Psoas muscle (tissue), 8 donors: Measurements from ENCODE around the gene IPPK. TPM values are rescaled to one million over a fixed set of nuclear protein-coding genes. Genes with fewer than 3 reads are reported as not detected.

Experiments
- ATAC-seq, 4 donors: fragments of 200-7000 bp; cut with Tn5 transposase; one replicate each; pipeline ENCODE4 v1.9.1; 2020; ENCODE audit warnings: moderate library complexity in 3 of 4, mild to moderate bottlenecking in 2 of 4
- DNase-seq, 2 donors: peaks; one replicate each; pipeline ENCODE4 v3.0.0-alpha.2; 2020
- H3K27ac ChIP-seq: fragments of 200-600 bp; one replicate; pipeline ENCODE4 v1.8.0; 2022
- H3K27me3 ChIP-seq, 3 donors: fragments of 200-600 bp in 1 of 3; one replicate each; pipeline versions ENCODE4 v1.6.1 to v1.8.0; 2013 to 2022; ENCODE audit warnings: low read length in 2 of 3, mild to moderate bottlenecking in 2 of 3, moderate library complexity in 1 of 3; ENCODE audit not compliant: insufficient read depth in 3 of 3
- H3K36me3 ChIP-seq, 2 donors: fragments of 200-600 bp in 1 of 2; one replicate each; pipeline versions ENCODE4 v1.6.1 to v1.8.0; 2013 to 2022; ENCODE audit warnings: low read depth in 1 of 2, mild to moderate bottlenecking in 1 of 2, moderate library complexity in 1 of 2; ENCODE audit not compliant: insufficient read depth in 1 of 2
- H3K4me1 ChIP-seq: fragments of 200-600 bp; one replicate; pipeline ENCODE4 v1.8.0; 2022
- H3K4me3 ChIP-seq: fragments of 200-600 bp; one replicate; pipeline ENCODE4 v1.8.0; 2022; ENCODE audit warnings: mild to moderate bottlenecking
- H3K9me3 ChIP-seq: fragments of 200-600 bp; one replicate; pipeline ENCODE4 v1.8.0; 2022
- WGBS, 3 donors: extraction: QIAGEN DNeasy Blood & Tissue Kit; methylation state at CpG; one replicate each; pipeline versions ENCODE4 v1.1.6 to v1.1.7; 2013; 5-methylcytosine and 5-hydroxymethylcytosine counted together
- intact Hi-C, 2 donors: fragments of 100-400 bp; cut with DNase I; formaldehyde crosslinking; loops; one replicate each; pipeline versions ENCODE4 v1.11.0 to v1.14.2; 2022
- polyA plus RNA-seq, 3 donors: library from polyadenylated mRNA; stranded (reverse); fragments of 200-250 nt; gene quantifications; one replicate each; pipeline ENCODE4 v1.2.3, GENCODE V29; 2013
- total RNA-seq, 4 donors: library from RNA; stranded (reverse); fragmentation: NEBNext Ultra II Directional in 2 of 4; extraction: Animal tissue kit (Norgen Biotek cat#: 25700) in 2 of 4; gene quantifications; one replicate each; pipeline versions ENCODE4 v1.2.1 to v1.2.4, GENCODE V29; 2021 to 2023
- TF ChIP-seq, protein P1 (sequence below): fragments of 200-600 bp; IDR thresholded peaks from one replicate; pipeline ENCODE4 v1.8.0; 2022; ENCODE audit warnings: antibody characterized with exemption
- donor health status: healthy with polysubstance abuse.
- donor health status: DM: no; HTN: no; CAD: no; lungs with moderate emphysema.
- donor health status: Bipolar disorder and iron deficiency.
- donor health status: healthy.
- donor health status: DM: yes; HTN: yes; CAD: no.
- donor health status: DM: no; HTN: no; CAD: no.
- donor health status: DM: no; HTN: no; CAD: no.
- donor health status: DM: yes; HTN: yes; CAD: no.

IPPK gene
- total and polyA plus RNA-seq, 7 donors: 3.9 to 10.5 (median 8.5) TPM

DNA sequence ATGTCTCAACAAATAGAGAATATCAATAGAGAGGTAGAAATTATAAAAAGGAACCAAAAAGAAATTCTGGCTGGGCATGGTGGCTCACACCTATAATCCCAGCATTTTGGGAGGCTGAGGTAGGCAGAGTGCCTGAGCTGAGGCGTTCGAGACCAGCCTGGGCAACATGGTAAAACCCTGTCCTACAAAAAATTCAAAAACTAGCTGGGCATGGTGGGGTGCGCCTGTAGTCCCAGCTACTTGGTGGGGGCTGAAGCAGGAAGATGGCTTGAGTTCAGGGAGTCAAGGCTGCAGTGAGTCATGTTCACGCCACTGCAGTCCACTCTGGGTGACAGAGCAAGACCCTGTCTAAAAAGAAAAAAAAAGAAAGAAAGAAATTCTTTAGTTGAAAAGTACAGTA lies 24.9 kb downstream of the IPPK start:
- H3K4me1 ChIP-seq: no peaks in the 10 kb centered on the region
- H3K27ac ChIP-seq: no peak overlapping the region
- WGBS, 3 donors: 98 to 99% (median 98%) methylated on average over 4 of the region's 4 CpGs
- H3K9me3 ChIP-seq: no peaks in the 10 kb centered on the region
- H3K36me3 ChIP-seq: peaks cover 2 to 99% of the 10 kb centered on the region in 2 donors
- no peaks in the 10 kb centered on the region for H3K27me3 ChIP-seq
- intact Hi-C loops: no loop called here
- DNase-seq: no peak
- no peak overlapping the region for H3K4me3 ChIP-seq
- no peak for ATAC-seq
- TF ChIP-seq, protein P1, sequence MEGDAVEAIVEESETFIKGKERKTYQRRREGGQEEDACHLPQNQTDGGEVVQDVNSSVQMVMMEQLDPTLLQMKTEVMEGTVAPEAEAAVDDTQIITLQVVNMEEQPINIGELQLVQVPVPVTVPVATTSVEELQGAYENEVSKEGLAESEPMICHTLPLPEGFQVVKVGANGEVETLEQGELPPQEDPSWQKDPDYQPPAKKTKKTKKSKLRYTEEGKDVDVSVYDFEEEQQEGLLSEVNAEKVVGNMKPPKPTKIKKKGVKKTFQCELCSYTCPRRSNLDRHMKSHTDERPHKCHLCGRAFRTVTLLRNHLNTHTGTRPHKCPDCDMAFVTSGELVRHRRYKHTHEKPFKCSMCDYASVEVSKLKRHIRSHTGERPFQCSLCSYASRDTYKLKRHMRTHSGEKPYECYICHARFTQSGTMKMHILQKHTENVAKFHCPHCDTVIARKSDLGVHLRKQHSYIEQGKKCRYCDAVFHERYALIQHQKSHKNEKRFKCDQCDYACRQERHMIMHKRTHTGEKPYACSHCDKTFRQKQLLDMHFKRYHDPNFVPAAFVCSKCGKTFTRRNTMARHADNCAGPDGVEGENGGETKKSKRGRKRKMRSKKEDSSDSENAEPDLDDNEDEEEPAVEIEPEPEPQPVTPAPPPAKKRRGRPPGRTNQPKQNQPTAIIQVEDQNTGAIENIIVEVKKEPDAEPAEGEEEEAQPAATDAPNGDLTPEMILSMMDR: no peak

DNA sequence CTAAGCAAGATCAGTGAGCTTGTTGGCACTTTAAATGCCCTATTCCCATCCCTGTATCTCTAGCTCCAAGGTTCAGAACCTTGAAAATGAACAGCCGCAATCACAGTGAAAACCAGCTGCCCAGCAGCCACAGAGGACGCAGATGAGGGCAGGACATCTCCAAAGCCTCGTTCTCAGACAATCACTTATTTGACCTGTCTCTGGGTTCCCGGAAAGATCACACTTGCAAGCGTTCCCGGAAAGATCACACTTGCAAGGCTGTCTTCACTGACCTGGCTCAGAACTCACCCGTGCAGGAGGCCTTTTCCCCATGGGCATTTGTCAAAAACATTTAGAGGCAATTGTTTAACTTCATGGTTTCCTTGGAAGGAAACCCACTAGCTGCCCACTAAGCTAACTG lies 25.7 kb downstream of the IPPK start:
- WGBS, 3 donors: 87 to 92% (median 90%) methylated on average over 7 of the region's 7 CpGs
- no peak overlapping the region for H3K27ac ChIP-seq
- no peak overlapping the region for H3K4me3 ChIP-seq
- TF ChIP-seq, protein P1: no peak
- DNase-seq (no peak), ATAC-seq (no peak)
- intact Hi-C loops: no loop called here
- H3K9me3 ChIP-seq: no peaks in the 10 kb centered on the region
- no peaks in the 10 kb centered on the region for H3K4me1 ChIP-seq
- no peaks in the 10 kb centered on the region for H3K27me3 ChIP-seq
- peaks cover 2 to 100% of the 10 kb centered on the region in 2 donors for H3K36me3 ChIP-seq

DNA sequence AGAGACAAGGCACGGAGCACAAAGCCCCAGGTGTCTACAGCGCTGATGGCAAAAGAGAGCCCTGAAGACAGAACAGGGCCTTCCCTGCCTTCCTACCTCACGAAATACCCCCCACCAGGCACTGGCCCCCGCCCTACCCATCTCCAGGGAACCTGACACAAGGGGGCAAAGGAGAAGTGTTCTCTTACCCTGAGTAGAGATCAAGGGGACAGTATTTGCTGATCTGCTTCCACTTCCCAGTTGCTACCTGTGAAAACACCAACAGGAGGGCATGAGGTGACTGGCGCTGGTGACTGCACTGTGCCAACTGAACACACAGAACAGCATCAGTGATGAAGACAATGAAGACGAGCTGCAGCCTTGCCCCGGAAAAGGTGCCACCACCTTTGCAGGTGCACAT lies 27.4 kb downstream of the IPPK start:
- TF ChIP-seq, protein P1: no peak
- no peak overlapping the region for H3K27ac ChIP-seq
- H3K4me1 ChIP-seq: no peaks in the 10 kb centered on the region
- H3K9me3 ChIP-seq: no peaks in the 10 kb centered on the region
- H3K4me3 ChIP-seq: no peak overlapping the region
- no peak for DNase-seq
- ATAC-seq: no peak
- 96 to 97% (median 96%) methylated on average over 7 of the region's 7 CpGs for WGBS, 3 donors
- intact Hi-C loops: no loop called here
- peaks cover 2 to 100% of the 10 kb centered on the region in 2 donors for H3K36me3 ChIP-seq
- no peaks in the 10 kb centered on the region for H3K27me3 ChIP-seq

DNA sequence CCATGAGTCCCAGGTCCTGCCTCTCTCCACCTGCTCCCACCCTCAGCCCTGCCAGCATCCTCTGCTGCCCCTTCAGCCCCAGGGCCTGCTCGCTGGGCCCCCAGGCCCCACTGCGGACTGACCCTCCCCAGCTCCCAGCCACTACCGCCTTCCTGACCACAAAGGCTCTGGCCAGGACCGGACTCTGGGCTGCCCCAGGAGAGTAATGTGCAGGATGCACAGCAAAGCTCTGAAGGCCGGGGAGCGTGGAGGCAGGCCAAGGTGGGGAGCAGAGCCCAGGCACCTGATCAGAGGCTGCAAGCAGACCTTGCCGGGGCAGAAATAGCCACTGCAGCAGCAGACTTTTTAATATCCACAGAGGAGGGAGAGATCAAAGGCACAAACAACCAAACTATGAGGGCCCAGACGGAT lies 27.9 kb downstream of the IPPK start:
- no peaks in the 10 kb centered on the region for H3K4me1 ChIP-seq
- ATAC-seq (no peak), DNase-seq (no peak)
- no peak overlapping the region for H3K4me3 ChIP-seq
- H3K36me3 ChIP-seq: peaks cover 6 to 100% of the 10 kb centered on the region in 2 donors
- H3K27ac ChIP-seq: no peak overlapping the region
- TF ChIP-seq, protein P1: no peak
- intact Hi-C loops: no loop called here
- WGBS, 3 donors: 78 to 86% (median 85%) methylated on average over 8 of the region's 8 CpGs
- H3K9me3 ChIP-seq: no peaks in the 10 kb centered on the region
- H3K27me3 ChIP-seq: no peaks in the 10 kb centered on the region

DNA sequence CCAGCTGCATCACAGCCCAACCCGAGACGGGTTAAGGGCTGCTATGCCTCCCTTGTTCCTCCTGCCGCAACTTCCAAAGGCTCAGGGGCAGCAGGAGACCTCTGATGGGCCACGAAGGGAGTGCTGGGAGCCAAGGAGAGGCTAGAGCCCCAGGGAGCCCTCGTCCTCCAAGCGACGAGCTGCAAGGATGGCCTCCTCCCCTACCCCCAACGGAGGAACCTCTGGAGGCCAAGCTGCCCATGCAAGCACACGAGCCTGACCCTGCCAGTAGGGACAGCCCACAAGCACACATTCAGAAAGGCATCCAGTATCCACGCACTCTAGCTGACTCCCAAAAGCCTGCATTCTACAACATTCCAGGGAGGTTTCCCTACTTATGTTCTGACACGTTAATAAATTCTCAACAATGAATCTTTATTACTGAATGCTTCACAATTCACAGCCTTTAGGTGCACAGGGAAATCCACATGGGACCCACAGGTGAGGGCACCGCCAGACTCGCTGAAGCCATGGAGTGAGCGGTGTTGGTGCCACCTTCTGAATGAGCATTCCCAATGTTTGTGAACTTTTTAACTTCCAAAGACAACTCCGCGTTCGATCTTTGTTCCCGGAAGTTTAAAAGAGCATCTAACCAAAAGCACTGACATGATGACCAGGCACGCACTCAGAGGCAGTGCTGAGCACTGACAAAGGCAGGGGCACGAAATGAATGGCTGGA lies 28.7 kb downstream of the IPPK start:
- DNase-seq (no peak), ATAC-seq (no peak)
- 88 to 91% (median 90%) methylated on average over 19 to 20 of the region's 20 CpGs for WGBS, 3 donors
- peaks cover 6 to 100% of the 10 kb centered on the region in 2 donors for H3K36me3 ChIP-seq
- TF ChIP-seq, protein P1: no peak
- no peaks in the 10 kb centered on the region for H3K4me1 ChIP-seq
- no peaks in the 10 kb centered on the region for H3K9me3 ChIP-seq
- no peak overlapping the region for H3K4me3 ChIP-seq
- H3K27ac ChIP-seq: no peak overlapping the region
- intact Hi-C loops: no loop called here
- H3K27me3 ChIP-seq: no peaks in the 10 kb centered on the region
